Neutrophil (primary cell): ENCODE results near the gene SPATA4.

Experiments used
- H3K27ac ChIP-seq: fragments of 200-600 bp; sonication (generic); 2 replicates; pipeline ENCODE4 v1.5.1; 2016; ENCODE audit warnings: mild to moderate bottlenecking, moderate library complexity
- H3K27me3 ChIP-seq: fragments of 200-600 bp; sonication (generic); 2 replicates; pipeline ENCODE4 v1.6.0; 2016; ENCODE audit warnings: mild to moderate bottlenecking
- H3K36me3 ChIP-seq: fragments of 200-600 bp; sonication (generic); 2 replicates; pipeline ENCODE4 v1.5.1; 2017
- H3K4me1 ChIP-seq, 2 experiments: fragments of 200-600 bp in 1 of 2; sonication (generic) in 1 of 2; 1 replicate in 1 of 2; 2 replicates in 1 of 2; pipeline versions ENCODE4 v1.5.1 to v1.6.1; 2013 to 2016; ENCODE audit warnings: low read depth in 1 of 2, low read length in 1 of 2, mild to moderate bottlenecking in 1 of 2, moderate library complexity in 1 of 2; ENCODE audit not compliant: control insufficient read depth in 1 of 2, insufficient read depth in 1 of 2
- H3K4me3 ChIP-seq, 2 experiments: fragments of 200-600 bp in 1 of 2; sonication (generic) in 1 of 2; 1 replicate in 1 of 2; 2 replicates in 1 of 2; pipeline ENCODE4 v1.5.1; 2013 to 2016; ENCODE audit warnings: low read depth in 1 of 2, low read length in 1 of 2, mild to moderate bottlenecking in 1 of 2, moderate library complexity in 1 of 2
- H3K9me3 ChIP-seq: fragments of 200-600 bp; sonication (generic); 2 replicates; pipeline ENCODE4 v1.5.1; 2016
- TF ChIP-seq, protein P1 (sequence below): fragments of 200-600 bp; sonication (generic); IDR thresholded peaks from 2 replicates; pipeline ENCODE4 v1.5.1; 2016; ENCODE audit warnings: antibody characterized with exemption

The SPATA4 gene

DNA sequence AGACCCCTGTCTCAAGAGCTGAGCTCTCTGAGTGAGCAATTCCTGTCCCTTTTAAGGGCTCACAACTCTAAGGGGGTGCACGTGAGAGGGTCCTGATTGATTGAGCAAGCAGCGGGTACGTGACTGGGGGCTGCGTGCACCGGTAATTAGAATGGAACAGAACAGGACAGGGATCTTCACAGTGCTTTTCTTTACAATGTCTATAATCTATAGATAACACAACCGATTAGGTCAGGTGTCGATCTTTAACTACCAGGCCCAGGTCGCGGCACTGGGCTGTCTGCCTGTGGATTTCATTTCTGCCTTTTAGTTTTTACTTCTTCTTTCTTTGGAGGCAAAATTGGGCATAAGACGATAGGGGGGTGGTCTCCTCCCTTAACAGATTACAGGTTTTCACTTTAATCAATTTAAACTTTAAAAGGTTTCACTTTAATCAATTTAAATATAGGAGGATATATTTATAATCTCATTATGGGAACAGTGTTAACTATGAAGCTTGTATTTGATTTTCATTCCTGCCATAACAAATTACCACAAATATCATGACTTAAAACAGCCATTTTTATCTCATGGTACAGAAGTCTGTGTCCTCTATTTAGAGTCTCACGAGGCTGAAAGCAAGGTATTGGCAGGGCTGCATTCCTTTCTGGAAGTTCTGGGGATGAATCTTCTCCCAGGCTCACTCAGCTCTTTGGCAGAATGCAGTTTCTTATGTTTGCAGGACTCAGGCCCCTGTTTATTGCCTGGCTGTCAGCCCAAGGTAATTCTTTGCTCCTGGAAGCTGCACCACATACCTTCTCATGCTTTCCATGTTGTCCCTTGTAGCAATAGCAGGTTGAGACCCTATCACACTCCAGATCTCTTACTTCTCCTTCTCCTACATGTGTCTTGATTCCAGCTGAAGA, 5.2 kb downstream of the SPATA4 start:
- Histone ChIP-seq H3K4me1 (peaks cover 8 to 13% of the 10 kb centered on the region in 2 experiments), H3K9me3 (no peaks in the 10 kb centered on the region), H3K4me3 (no peak overlapping the region), H3K36me3 (no peaks in the 10 kb centered on the region), H3K27me3 (peaks cover 31% of the 10 kb centered on the region), H3K27ac (no peak overlapping the region)
- TF ChIP-seq, protein P1, sequence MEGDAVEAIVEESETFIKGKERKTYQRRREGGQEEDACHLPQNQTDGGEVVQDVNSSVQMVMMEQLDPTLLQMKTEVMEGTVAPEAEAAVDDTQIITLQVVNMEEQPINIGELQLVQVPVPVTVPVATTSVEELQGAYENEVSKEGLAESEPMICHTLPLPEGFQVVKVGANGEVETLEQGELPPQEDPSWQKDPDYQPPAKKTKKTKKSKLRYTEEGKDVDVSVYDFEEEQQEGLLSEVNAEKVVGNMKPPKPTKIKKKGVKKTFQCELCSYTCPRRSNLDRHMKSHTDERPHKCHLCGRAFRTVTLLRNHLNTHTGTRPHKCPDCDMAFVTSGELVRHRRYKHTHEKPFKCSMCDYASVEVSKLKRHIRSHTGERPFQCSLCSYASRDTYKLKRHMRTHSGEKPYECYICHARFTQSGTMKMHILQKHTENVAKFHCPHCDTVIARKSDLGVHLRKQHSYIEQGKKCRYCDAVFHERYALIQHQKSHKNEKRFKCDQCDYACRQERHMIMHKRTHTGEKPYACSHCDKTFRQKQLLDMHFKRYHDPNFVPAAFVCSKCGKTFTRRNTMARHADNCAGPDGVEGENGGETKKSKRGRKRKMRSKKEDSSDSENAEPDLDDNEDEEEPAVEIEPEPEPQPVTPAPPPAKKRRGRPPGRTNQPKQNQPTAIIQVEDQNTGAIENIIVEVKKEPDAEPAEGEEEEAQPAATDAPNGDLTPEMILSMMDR, result no peak

GRCh38 chr4:176188654-176189053, 6.7 kb downstream of the SPATA4 start:
- Histone ChIP-seq H3K27me3 (peaks cover 19% of the 10 kb centered on the region), H3K36me3 (no peaks in the 10 kb centered on the region), H3K9me3 (no peaks in the 10 kb centered on the region), H3K27ac (no peak overlapping the region), H3K4me1 (peaks cover 5 to 9% of the 10 kb centered on the region in 2 experiments), H3K4me3 (no peak overlapping the region)
- TF ChIP-seq, protein P1, result no peak

DNA sequence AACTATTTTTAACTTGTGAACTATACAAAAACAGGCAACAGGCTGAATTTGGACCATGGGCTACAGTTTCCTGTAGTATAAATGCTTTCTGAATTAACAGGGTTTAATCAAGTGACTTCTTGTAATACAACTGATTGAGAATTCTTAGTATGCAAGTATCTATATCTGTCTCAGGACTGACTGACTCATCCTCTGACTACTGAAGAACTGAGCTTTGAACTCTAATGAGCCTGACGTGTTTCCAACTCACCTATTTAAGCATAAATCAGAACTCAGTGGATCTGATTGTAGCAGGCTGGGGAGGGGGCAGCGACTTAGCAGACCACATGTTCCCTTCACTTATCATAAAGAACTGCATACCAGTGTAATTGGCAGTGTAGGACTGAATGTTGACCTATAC, 7.8 kb downstream of the SPATA4 start:
- Histone ChIP-seq H3K27ac (no peak overlapping the region), H3K4me1 (peaks cover 5 to 17% of the 10 kb centered on the region in 2 experiments)
- TF ChIP-seq, protein P1, result no peak

DNA sequence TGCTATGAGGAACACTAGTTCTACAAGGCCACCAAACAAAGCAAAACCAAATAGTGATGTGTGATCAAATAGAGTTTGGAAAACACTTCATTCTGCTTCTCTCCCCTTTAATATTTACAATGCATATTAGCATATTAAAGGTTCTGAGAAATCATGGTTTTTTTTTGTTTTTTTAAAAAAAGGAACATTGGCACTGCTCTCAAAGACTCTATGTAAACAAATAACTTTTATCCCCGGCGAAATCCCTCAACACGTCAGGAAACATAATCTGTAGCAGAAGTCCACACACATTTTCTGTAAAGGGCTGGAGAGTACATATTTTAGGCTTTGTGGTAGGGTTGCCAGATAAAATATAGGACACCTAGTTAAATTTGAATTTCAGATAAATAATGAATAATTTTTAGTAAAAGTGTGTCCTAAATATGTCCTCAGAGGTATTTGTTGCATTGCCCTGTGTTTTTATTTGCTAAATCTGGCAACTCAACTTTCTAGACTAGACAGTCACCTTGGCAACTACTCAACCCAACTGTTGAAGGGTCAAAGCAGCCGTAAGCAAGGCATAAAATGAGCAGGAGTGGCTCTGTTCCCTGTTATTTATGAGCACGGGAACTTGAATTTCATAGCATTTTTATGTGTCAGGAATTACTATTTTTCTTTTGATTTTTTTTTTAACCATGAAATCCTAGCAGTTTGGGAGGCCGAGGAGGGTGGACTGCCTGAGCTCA, 8.6 kb downstream of the SPATA4 start:
- Histone ChIP-seq H3K27me3 (peaks cover 1% of the 10 kb centered on the region), H3K4me3 (no peak overlapping the region), H3K9me3 (no peaks in the 10 kb centered on the region), H3K36me3 (no peaks in the 10 kb centered on the region), H3K4me1 (peaks cover 5 to 17% of the 10 kb centered on the region in 2 experiments), H3K27ac (no peak overlapping the region)
- TF ChIP-seq, protein P1, result no peak

More for the DNA sequence above, 7.8 kb downstream of the SPATA4 start:
- Histone ChIP-seq H3K9me3 (no peaks in the 10 kb centered on the region), H3K4me3 (no peak overlapping the region), H3K27me3 (peaks cover 9% of the 10 kb centered on the region), H3K36me3 (no peaks in the 10 kb centered on the region)

- H3K27ac ChIP-seq, result no peak overlapping the region
- H3K9me3 ChIP-seq, result no peaks in the 10 kb centered on the region
- TF ChIP-seq, protein P1, result no peak
- H3K36me3 ChIP-seq, result no peaks in the 10 kb centered on the region
- no peaks in the 10 kb centered on the region for H3K27me3 ChIP-seq
- H3K4me3 ChIP-seq, result no peak overlapping the region
- H3K4me1 ChIP-seq, result peaks cover 5 to 17% of the 10 kb centered on the region in 2 experiments
Measured at GRCh38 chr4:176186067-176186466, 9.3 kb downstream of the SPATA4 start.
